ENCODE measurements around the gene VTA1.

DNA sequence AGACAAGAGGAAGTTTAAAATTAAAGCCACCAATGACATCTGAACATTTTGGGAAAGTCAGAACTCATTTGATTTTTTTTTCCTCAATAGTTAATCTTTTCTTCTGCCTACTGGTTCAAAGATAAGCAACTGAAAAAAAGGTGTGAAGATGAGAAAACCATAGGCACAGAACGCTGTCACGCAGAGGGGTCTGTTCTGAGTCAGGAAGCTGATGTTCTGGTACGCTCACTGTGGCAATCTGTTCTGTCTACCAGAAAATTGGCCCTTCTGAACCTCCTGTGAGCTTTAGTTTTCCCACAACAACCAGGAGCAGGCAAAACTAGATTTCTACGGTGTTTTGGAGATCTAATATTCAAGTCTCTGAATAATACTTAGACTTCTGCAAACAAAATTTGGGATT is 78.1 kb downstream of the VTA1 start:
- no peak for TF ChIP-seq POLR2AphosphoS5 (IDR thresholded peaks at IDR 0.05)
- TF ChIP-seq, protein P1, sequence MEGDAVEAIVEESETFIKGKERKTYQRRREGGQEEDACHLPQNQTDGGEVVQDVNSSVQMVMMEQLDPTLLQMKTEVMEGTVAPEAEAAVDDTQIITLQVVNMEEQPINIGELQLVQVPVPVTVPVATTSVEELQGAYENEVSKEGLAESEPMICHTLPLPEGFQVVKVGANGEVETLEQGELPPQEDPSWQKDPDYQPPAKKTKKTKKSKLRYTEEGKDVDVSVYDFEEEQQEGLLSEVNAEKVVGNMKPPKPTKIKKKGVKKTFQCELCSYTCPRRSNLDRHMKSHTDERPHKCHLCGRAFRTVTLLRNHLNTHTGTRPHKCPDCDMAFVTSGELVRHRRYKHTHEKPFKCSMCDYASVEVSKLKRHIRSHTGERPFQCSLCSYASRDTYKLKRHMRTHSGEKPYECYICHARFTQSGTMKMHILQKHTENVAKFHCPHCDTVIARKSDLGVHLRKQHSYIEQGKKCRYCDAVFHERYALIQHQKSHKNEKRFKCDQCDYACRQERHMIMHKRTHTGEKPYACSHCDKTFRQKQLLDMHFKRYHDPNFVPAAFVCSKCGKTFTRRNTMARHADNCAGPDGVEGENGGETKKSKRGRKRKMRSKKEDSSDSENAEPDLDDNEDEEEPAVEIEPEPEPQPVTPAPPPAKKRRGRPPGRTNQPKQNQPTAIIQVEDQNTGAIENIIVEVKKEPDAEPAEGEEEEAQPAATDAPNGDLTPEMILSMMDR (IDR thresholded peaks at IDR 0.05), result no peak
- TF ChIP-seq POLR2A (IDR thresholded peaks at IDR 0.05), result no peak
- TF ChIP-seq EP300 (IDR thresholded peaks at IDR 0.05), result no peak

Measured in stomach (tissue), 4 donors.